GM12878 (cell line): ENCODE results near the gene ELK4. TPM values are rescaled to one million over a fixed set of nuclear protein-coding genes. Genes with fewer than 3 reads are reported as not detected.

Experiments
- ATAC-seq: fragments of 200-7000 bp; cut with Tn5 transposase; 3 replicates; pipeline ENCODE4 v1.9.1; 2020; ENCODE audit warnings: mild to moderate bottlenecking, moderate library complexity
- BruUV-seq: library from RNA; stranded (reverse); fragments of 400-500 nt; replicated peaks from 2 replicates; lab custom pipeline; 2021; lab: Mats Ljungman, UMichigan
- CTCF ChIA-PET: fragments of 300-600 bp; sonication (Branson Sonifier 250); formaldehyde crosslinking; extraction: SDS; loops from one replicate; lab custom pipeline; 2021; ENCODE audit warnings: inconsistent platforms; lab: Yijun Ruan, JAX
- POLR2A ChIA-PET: fragments of 350-600 bp; formaldehyde crosslinking; extraction: SDS; loops from one replicate; lab custom pipeline; 2021; ENCODE audit warnings: inconsistent platforms; lab: Charles Lee
- RAD21 ChIA-PET: fragments of 300-600 bp; sonication (Branson Sonifier 250); formaldehyde crosslinking; loops from one replicate; lab custom pipeline; 2023; ENCODE audit warnings: antibody characterized with exemption; ENCODE audit not compliant: unreplicated experiment; lab: Charles Lee
- SMC1A ChIA-PET: fragments of 300-600 bp; sonication (Branson Sonifier 250); formaldehyde crosslinking; loops from one replicate; lab custom pipeline; 2023; ENCODE audit not compliant: unreplicated experiment, uncharacterized antibody; lab: Charles Lee
- DNase-seq: peaks from one replicate; pipeline ENCODE4 v3.0.0-alpha.2; 2011; ENCODE audit warnings: low read depth, low spot score
- FAIRE-seq: peaks from 3 replicates; lab custom pipeline; 2011; peaks lifted over from hg19 to GRCh38; lab: Jason Lieb, UNC
- H2AFZ ChIP-seq: 2 replicates; pipeline ENCODE4 v1.6.0; 2011; ENCODE audit warnings: low read depth, low read length, control low read depth; ENCODE audit not compliant: control insufficient read depth
- H3K27ac ChIP-seq: 2 replicates; pipeline ENCODE4 v1.5.1; 2011; ENCODE audit warnings: control low read depth; ENCODE audit not compliant: control insufficient read depth, insufficient read depth
- H3K27me3 ChIP-seq, 2 experiments: replicated peaks in 1 of 2; 2 replicates each; pipeline versions ENCODE4 v1.6.0 to v1.6.1; 2011; ENCODE audit warnings: low read length in 1 of 2; ENCODE audit not compliant: control insufficient read depth in 2 of 2, insufficient read depth in 2 of 2
- H3K36me3 ChIP-seq, 2 experiments: 2 replicates each; pipeline ENCODE4 v1.5.1; 2011; ENCODE audit warnings: low read length in 1 of 2; ENCODE audit not compliant: control insufficient read depth in 2 of 2, insufficient read depth in 2 of 2
- H3K4me1 ChIP-seq: 2 replicates; pipeline ENCODE4 v1.6.1; 2011; ENCODE audit warnings: mild to moderate bottlenecking, low read length, moderate library complexity, mixed read lengths; ENCODE audit not compliant: control insufficient read depth, insufficient read depth
- H3K4me2 ChIP-seq: 2 replicates; pipeline ENCODE4 v1.6.0; 2011; ENCODE audit warnings: control low read depth; ENCODE audit not compliant: control insufficient read depth, insufficient read depth
- H3K4me3 ChIP-seq: fragments of 200-600 bp; sonication (generic); 2 replicates; pipeline ENCODE4 v1.5.1; 2016
- H3K79me2 ChIP-seq: 2 replicates; pipeline ENCODE4 v1.6.0; 2011; ENCODE audit warnings: low read length; ENCODE audit not compliant: control insufficient read depth, insufficient read depth
- H3K9ac ChIP-seq: 2 replicates; pipeline ENCODE4 v1.8.0; 2011; ENCODE audit warnings: low read length, control low read depth, mixed read lengths; ENCODE audit not compliant: control insufficient read depth, insufficient read depth
- H3K9me3 ChIP-seq: replicated peaks from 3 replicates; pipeline ENCODE4 v1.5.1; 2011; ENCODE audit warnings: mild to moderate bottlenecking, low read length; ENCODE audit not compliant: control insufficient read depth, insufficient read depth
- H4K20me1 ChIP-seq: 2 replicates; pipeline ENCODE4 v1.6.0; 2011; ENCODE audit not compliant: control insufficient read depth, insufficient read depth
- CHD2 ChIP-seq: IDR thresholded peaks from 2 replicates; pipeline ENCODE4 v1.6.1; 2011; ENCODE audit warnings: low read depth, low read length, improper control_type of control experiment, borderline replicate concordance
- EED ChIP-seq: sonication (generic); IDR thresholded peaks from 2 replicates; pipeline ENCODE4 v1.6.1; 2016; ENCODE audit warnings: antibody characterized with exemption, low read depth
- HDAC6 ChIP-seq: fragments of 200-600 bp; sonication (generic); IDR thresholded peaks from one replicate; pipeline ENCODE4 v1.8.0; 2017; ENCODE audit warnings: antibody characterized with exemption; ENCODE audit not compliant: unreplicated experiment
- IKZF2 ChIP-seq, 2 experiments: fragments of 450-650 bp; IDR thresholded peaks; 2 replicates each; pipeline ENCODE4 v1.6.1; 2017; ENCODE audit warnings: mild to moderate bottlenecking in 2 of 2, moderate library complexity in 2 of 2
- MEF2A ChIP-seq: IDR thresholded peaks from 2 replicates; pipeline ENCODE4 v1.6.1; 2011; ENCODE audit warnings: low read depth, mild to moderate bottlenecking, low read length, moderate library complexity; ENCODE audit not compliant: insufficient read depth
- MEF2B ChIP-seq: fragments of 450-650 bp; IDR thresholded peaks from 2 replicates; pipeline ENCODE4 v1.6.1; 2018; ENCODE audit warnings: mild to moderate bottlenecking, moderate library complexity; ENCODE audit not compliant: partially characterized antibody, poor library complexity, severe bottlenecking
- NBN ChIP-seq: fragments of 450-650 bp; IDR thresholded peaks from 2 replicates; pipeline ENCODE4 v1.6.1; 2016
- PAX8 ChIP-seq: fragments of 450-650 bp; IDR thresholded peaks from 2 replicates; pipeline ENCODE4 v1.6.1; 2017; ENCODE audit warnings: mild to moderate bottlenecking, moderate library complexity
- RAD51 ChIP-seq: fragments of 450-650 bp; IDR thresholded peaks from 2 replicates; pipeline ENCODE4 v1.6.1; 2016; ENCODE audit warnings: moderate library complexity, mild to moderate bottlenecking, inconsistent platforms
- RELB ChIP-seq: fragments of 450-650 bp; IDR thresholded peaks from 2 replicates; pipeline ENCODE4 v1.6.1; 2017; ENCODE audit warnings: low read depth, mild to moderate bottlenecking, moderate library complexity
- SIN3A ChIP-seq: IDR thresholded peaks from 2 replicates; pipeline ENCODE4 v1.6.1; 2012; ENCODE audit warnings: low read depth, low read length, improper control_type of control experiment
- SPI1 ChIP-seq: IDR thresholded peaks from 2 replicates; pipeline ENCODE4 v1.6.1; 2011; ENCODE audit warnings: low read depth, mild to moderate bottlenecking, low read length, moderate library complexity, borderline replicate concordance; ENCODE audit not compliant: insufficient read depth
- STAT1 ChIP-seq: fragments of 450-650 bp; conservative IDR thresholded peaks from 2 replicates; pipeline ENCODE4 v1.6.1; 2014; ENCODE audit warnings: antibody characterized with exemption, mild to moderate bottlenecking
- ZNF217 ChIP-seq: fragments of 450-650 bp; IDR thresholded peaks from 2 replicates; pipeline ENCODE4 v1.6.1; 2017; ENCODE audit warnings: antibody characterized with exemption, mild to moderate bottlenecking
- ZNF24 ChIP-seq: fragments of 450-650 bp; IDR thresholded peaks from 2 replicates; pipeline ENCODE4 v1.6.1; 2017; ENCODE audit warnings: antibody characterized with exemption, mild to moderate bottlenecking
- ZNF687 ChIP-seq: fragments of 450-650 bp; IDR thresholded peaks from 2 replicates; pipeline ENCODE4 v1.6.1; 2017; ENCODE audit warnings: mild to moderate bottlenecking, moderate library complexity
- WGBS: methylation state at CpG from one replicate; pipeline ENCODE4 v1.1.6; 2016; ENCODE audit warnings: low lambda C conversion rate; ENCODE audit not compliant: insufficient replicate concordance, insufficient coverage; ENCODE audit errors: missing lambda C conversion rate; 5-methylcytosine and 5-hydroxymethylcytosine counted together
- in situ Hi-C: fragments of 300-500 bp; cut with MboI; formaldehyde crosslinking; loops from 9 replicates; pipeline ENCODE4 v1.14.3; 2018; ENCODE audit warnings: mixed read lengths
- intact Hi-C: fragments of 100-400 bp; cut with micrococcal nuclease; formaldehyde crosslinking; loops from one replicate; pipeline ENCODE4 v1.14.2; 2022; ENCODE audit not compliant: unreplicated experiment
- polyA plus RNA-seq, 11 experiments: library from polyadenylated mRNA; depleted of rRNA in 4 of 11; unstranded in 6 of 11; stranded (reverse) in 5 of 11; fragments of >200 nt; fragmentation: Nextera tagmentation in 4 of 11; fragmentation: Illumina TruSeq in 1 of 11; extraction: Ambion mirVana in 4 of 11; extraction: Trizol in 1 of 11; gene quantifications; 1 replicate in 1 of 11; 2 replicates in 10 of 11; pipeline versions ENCODE4 v1.2.1 to v1.2.3, GENCODE V29; 2011 to 2016; ENCODE audit warnings: inconsistent platforms in 2 of 11, missing spikeins in 2 of 11, low read depth in 1 of 11
- total RNA-seq, 4 experiments: library from RNA; depleted of rRNA in 3 of 4; stranded (reverse); fragments of >200 nt in 3 of 4; fragmentation: Illumina TruSeq in 1 of 4; extraction: Trizol in 1 of 4; gene quantifications; 2 replicates each; pipeline versions ENCODE4 v1.2.1 to v1.2.3, GENCODE V29; 2013 to 2021
- TF ChIP-seq, protein P1 (sequence below): IDR thresholded peaks from 2 replicates; pipeline ENCODE4 v1.6.1; 2012; ENCODE audit warnings: low read length, inconsistent platforms

The ELK4 gene
- total and polyA plus RNA-seq, 10 of the 15 experiments (the other 5 are each of a cell fraction or from before 2014, with no cell fraction given) = 5.2 to 71.5 (median 18.5) TPM

DNA sequence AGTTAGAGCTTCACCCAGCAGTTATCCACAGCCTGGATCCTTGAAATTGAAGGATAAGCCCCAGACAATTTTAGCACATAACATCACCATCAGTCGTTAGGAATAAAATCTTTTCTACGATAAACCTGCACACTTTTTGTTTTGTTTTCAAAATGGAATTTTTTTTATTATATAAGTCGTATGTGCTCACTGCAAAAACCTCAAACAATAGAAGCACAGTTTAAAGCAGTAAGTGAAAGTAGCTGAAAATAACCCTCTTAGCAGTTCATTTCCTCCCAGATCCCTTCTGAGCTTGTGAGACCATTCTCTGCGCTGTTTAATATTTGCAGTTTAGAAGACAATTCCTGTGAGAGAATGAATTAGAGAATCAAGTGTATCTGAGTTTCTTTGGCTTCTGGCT lies 38.3 kb downstream of the ELK4 start:
- RAD21 ChIA-PET = interaction anchor here (0.6 to 11.8 kb wide), 21 partner anchors 10 to 275 kb away, joined by 3 to 452 read pairs (median 8); partner anchors contain the start of genes ELK4 and NUCKS1
- H3K4me1 ChIP-seq = peaks cover 38% of the 10 kb centered on the region
- peak overlapping the region; percentile 71 for H3K27ac ChIP-seq
- peak overlapping the region; percentile 96 for H3K4me2 ChIP-seq
- POLR2A ChIA-PET = interaction anchor here (0.6 to 6.5 kb wide), 15 partner anchors 8 to 877 kb away, joined by 3 to 80 read pairs (median 4); partner anchors contain the start of genes ELK4, IKBKE and RAB29
- intact Hi-C loops = loop anchor here (5.0 kb wide), 2 partner anchors 66 to 384 kb away; no protein-coding TSS in a partner anchor
- no peak for FAIRE-seq
- no peaks in the 10 kb centered on the region for H4K20me1 ChIP-seq
- H3K27me3 ChIP-seq = no peaks in the 10 kb centered on the region
- H3K36me3 ChIP-seq = peaks cover 0 to 3% of the 10 kb centered on the region in 2 experiments; a peak in 2 of 4 replicates
- in situ Hi-C loops = loop anchor here (5.0 kb wide), 1 partner anchor 64 kb away; no protein-coding TSS in a partner anchor
- WGBS = 0% methylated on average over 4 of the region's 4 CpGs
- H3K4me3 ChIP-seq = peak overlapping the region; percentile 62
- ATAC-seq = peak; percentile 61
- SMC1A ChIA-PET = interaction anchor here (0.6 to 11.9 kb wide), 26 partner anchors 8 to 384 kb away, joined by 3 to 415 read pairs (median 7); partner anchors contain the start of gene ELK4
- peak; percentile 52 for DNase-seq
- BruUV-seq = no TSS peak
- peak overlapping the region; percentile 29 for H2AFZ ChIP-seq
- CTCF ChIA-PET = interaction anchor here (0.8 to 12.3 kb wide), 17 partner anchors 13 to 384 kb away, joined by 3 to 575 read pairs (median 5); partner anchors contain the start of gene ELK4
- peaks cover 7% of the 10 kb centered on the region for H3K79me2 ChIP-seq
- H3K9me3 ChIP-seq = no peaks in the 10 kb centered on the region
- H3K9ac ChIP-seq = peak overlapping the region; percentile 43
- TF ChIP-seq RAD51 (peak; percentile 29; the same call in 1 of the 2 replicates), RELB (peak; percentile 58; the same call in 1 of the 2 replicates), HDAC6 (no peak), MEF2B (peak; percentile 81), CHD2 (no peak), SPI1 (peak; percentile 67; the same call in 1 of the 2 replicates), ZNF217 (0 out of 2 replicates have a peak, but pooled peaks have one; percentile 23), MEF2A (peak; percentile 86), ZNF687 (0 out of 2 replicates have a peak, but pooled peaks have one; percentile 8), PAX8 (0 out of 2 replicates have a peak, but pooled peaks have one; percentile 42), EED (0 out of 2 replicates have a peak, but pooled peaks have one; percentile 6), NBN (0 out of 2 replicates have a peak, but pooled peaks have one; percentile 21), SIN3A (no peak), ZNF24 (peak; percentile 53; the same call in 1 of the 2 replicates), IKZF2 (IDR thresholded peaks at IDR 0.05) (0 out of 4 replicates have a peak, but pooled peaks of 1 of the 2 experiments have one; percentile 30), STAT1 (no peak)
- TF ChIP-seq, protein P1, sequence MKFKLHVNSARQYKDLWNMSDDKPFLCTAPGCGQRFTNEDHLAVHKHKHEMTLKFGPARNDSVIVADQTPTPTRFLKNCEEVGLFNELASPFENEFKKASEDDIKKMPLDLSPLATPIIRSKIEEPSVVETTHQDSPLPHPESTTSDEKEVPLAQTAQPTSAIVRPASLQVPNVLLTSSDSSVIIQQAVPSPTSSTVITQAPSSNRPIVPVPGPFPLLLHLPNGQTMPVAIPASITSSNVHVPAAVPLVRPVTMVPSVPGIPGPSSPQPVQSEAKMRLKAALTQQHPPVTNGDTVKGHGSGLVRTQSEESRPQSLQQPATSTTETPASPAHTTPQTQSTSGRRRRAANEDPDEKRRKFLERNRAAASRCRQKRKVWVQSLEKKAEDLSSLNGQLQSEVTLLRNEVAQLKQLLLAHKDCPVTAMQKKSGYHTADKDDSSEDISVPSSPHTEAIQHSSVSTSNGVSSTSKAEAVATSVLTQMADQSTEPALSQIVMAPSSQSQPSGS = peak; percentile 60; the same call in 1 of the 2 replicates
